GM21390 (cell line): Measurements from ENCODE around the gene CHD9.

Experiments
- ATAC-seq: cut with Tn5 transposase; IDR thresholded peaks from one replicate; pipeline ENCODE4 v1.9.1; 2021; ENCODE audit not compliant: unreplicated experiment

Gene CHD9

DNA sequence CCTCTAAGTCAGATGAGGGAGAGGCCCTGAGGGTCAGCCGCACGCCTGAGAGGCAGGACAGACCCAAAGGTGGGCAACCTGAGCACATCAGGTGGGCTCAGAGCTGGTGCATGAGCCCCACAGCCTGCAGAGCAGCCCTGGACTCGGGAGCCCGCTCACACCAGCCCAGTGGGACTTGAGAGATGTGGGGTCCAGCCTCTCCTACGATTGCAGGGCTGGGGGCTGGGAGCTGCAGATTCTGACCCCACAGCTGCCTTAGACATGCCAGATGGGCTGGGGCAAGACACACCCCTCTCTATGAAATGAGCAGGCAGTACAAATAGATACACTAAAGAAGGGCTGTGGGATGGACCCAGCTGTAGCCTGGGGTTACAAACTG lies 302.4 kb downstream of the CHD9 start:
- ATAC-seq: no peak

DNA sequence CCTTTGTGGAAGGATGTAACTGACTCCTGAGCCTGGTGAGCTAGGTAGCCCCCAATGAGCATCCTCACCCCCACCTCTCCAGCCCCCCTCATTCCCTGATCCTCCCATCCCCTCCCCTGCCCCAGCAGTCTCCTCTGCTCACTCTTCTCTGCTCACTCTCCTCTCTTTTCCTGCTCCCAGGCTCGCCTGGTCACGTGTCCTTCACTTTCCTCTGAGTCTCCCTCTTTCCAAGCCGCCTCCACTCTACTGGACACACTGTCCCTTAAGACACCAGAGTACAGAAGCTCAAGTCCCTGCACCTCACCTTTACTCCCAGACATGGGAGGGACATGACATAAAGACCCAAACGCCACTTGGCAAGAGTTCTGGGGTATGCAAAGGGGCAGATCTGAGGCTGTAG lies 303.2 kb downstream of the CHD9 start:
- no peak for ATAC-seq

DNA sequence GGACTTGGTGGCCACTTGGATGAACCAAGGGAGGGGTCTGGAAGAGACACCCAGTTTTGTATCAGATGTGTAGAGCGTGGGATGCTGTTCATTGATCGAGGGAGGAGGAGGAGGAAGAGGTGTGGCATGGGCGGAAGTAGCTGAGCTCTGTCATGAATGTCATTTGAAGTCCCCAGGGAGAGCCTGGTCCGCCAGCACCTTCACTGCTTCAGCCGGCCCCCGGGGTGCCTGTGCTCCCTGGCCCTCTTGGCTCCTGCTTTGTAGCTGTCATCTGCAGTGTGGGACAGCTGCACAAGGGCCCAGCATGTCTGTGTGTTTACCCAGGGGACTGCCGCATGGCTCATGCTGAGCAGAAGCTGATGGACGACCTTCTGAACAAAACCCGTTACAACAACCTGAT lies 304.1 kb downstream of the CHD9 start:
- ATAC-seq: no peak

DNA sequence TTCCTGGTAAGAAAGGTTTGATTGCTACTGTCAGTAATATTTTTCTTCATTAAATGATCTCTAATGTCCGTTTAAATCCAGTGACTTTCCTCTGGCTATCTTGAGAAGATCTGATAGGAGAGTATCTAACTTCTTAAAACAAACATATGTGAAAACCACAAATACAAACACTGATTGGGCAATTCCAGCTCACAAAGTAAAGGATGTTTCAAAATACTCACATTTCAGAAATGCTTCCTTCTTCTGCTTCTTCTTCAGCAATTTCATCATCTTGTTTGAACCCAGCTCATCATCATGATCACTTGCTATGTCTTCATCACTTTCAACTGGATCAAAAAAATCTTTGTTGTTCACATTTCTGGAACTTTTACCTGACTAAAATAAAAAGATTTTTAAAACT lies 315.1 kb downstream of the CHD9 start:
- ATAC-seq: no peak

DNA sequence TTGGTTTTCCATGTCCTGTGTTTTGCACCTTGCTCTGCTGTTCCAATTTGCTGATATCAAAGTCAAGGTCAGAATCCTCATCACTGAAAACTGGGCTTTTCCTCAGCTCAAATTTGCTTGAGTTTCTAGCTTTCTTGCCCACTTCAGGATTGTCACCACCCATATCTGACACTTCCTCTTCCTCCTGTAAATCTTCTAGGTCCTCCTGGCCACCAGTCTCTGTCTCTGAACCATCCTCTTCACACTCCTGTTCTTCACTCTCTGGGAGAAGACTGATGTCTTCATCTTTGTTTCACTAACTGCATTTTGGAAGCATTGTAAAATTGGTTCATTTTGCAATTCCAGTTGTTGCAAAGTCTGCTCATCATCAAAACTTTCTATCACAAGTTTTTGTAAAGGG lies 316.0 kb downstream of the CHD9 start:
- ATAC-seq: no peak

DNA sequence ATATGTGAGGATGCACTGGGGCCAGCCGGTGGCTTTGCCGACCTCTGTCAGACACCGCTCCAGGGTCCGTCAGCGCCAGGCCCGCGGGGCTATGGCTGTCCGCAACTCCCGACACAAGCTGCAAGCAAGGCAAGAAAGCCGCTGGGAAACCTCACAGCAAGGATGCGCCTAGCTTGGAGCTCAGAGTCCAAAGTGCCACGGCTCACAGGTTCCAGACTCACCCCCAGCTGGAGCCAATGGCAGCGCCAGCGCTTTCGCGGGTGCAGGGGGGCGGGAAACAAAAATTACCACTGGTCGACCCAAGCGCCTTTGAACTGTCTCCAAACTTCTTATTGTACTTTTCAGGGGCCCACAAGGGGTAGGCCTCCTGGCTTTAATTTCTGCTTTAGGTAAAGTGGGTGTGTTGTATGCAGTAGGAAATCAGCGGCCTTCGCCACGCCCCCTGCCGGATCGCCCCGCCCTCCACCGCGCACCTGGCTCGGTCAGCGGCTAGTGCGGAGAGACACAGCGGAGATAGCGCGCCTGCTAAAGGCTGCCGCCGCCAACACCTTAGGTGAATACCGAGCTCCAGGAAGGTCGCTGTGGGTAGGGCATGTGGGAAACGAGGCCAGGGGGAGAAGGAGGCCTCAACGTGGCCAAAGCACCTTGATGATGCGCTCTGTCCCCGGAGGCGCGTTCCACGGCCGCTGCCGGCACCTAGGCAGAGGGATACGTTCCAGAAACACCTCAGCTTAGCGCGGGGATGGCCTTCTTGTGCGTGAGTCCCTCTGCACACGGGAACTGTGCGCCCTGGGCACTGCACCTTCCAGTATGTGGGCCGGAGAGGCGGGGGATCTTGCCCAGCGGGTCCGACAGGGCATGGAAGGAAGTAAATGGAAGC lies 318.4 kb downstream of the CHD9 start:
- ATAC-seq: no peak

DNA sequence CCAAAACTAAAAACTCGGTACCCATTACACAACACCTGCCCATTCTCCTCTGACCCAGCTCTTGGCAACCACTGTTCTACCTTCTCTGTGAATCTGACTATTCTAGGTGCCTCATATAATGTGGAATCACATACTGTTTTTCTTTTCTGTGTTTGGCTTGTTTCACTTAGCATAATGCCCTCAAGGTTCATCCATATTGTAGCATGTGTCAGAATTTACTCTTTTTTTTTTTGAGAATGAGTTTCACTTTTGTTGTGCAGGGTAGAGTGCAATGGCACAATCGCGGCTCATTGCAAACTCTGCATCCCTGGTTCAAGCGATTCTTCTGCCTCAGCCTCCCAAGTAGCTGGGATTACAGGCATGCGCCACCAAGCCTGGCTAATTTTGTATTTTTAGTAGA lies 320.0 kb downstream of the CHD9 start:
- ATAC-seq: no peak

DNA sequence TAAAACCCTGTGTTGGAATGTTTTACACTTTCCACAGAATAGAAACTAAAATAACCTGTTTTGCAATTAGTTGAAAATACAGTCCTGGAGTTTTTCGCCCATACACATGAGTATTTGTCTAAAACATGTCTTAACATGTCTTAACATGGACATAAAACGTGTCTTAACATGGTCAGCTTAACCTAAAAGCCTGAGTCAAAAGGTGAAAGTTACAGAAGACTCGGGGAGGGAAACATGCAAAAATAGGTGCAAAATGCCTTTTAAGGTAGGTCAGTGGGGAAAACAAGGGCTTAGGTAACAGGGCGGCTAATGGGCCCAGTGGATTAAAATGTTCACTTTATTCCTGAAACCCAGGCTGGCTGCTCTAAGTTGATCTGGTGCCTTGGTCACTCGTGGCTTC lies 323.3 kb downstream of the CHD9 start:
- ATAC-seq: no peak
